H9 (cell line): ENCODE results near the gene MAPK8IP1. TPM values are rescaled to one million over a fixed set of nuclear protein-coding genes. Genes with fewer than 3 reads are reported as not detected.

ENCODE experiments used
- DNase-seq: peaks from one replicate; pipeline ENCODE4 v3.0.0-alpha.2; 2017
- H2AFZ ChIP-seq: one replicate; pipeline ENCODE4 v1.6.1; 2013; ENCODE audit warnings: mild to moderate bottlenecking, low read length, control low read depth, moderate library complexity
- H2AK5ac ChIP-seq: 2 replicates; pipeline ENCODE4 v1.6.1; 2013; ENCODE audit warnings: low read length, control low read depth, mixed read lengths; ENCODE audit not compliant: insufficient read length
- H2BK120ac ChIP-seq: one replicate; pipeline ENCODE4 v1.6.1; 2013; ENCODE audit warnings: low read depth, mild to moderate bottlenecking, low read length, control low read depth, inconsistent platforms; ENCODE audit not compliant: poor library complexity, severe bottlenecking
- H2BK12ac ChIP-seq: 2 replicates; pipeline ENCODE4 v1.6.1; 2013; ENCODE audit warnings: low read length, control low read depth, mixed read lengths, low read depth; ENCODE audit not compliant: insufficient read length
- H2BK15ac ChIP-seq: 2 replicates; pipeline ENCODE4 v1.6.1; 2013; ENCODE audit warnings: low read depth, low read length, control low read depth
- H2BK20ac ChIP-seq: one replicate; pipeline ENCODE4 v1.6.1; 2013; ENCODE audit warnings: low read depth, mild to moderate bottlenecking, low read length, control low read depth, inconsistent platforms; ENCODE audit not compliant: poor library complexity, severe bottlenecking
- H2BK5ac ChIP-seq: 2 replicates; pipeline ENCODE4 v1.6.1; 2013; ENCODE audit warnings: low read length, control low read depth, mixed read lengths; ENCODE audit not compliant: insufficient read length
- H3K14ac ChIP-seq: 2 replicates; pipeline ENCODE4 v1.6.1; 2013; ENCODE audit warnings: low read length, control low read depth; ENCODE audit not compliant: insufficient read depth
- H3K18ac ChIP-seq: 2 replicates; pipeline ENCODE4 v1.6.1; 2013; ENCODE audit warnings: low read depth, mild to moderate bottlenecking, mixed read lengths, low read length, control low read depth; ENCODE audit not compliant: insufficient read length
- H3K23ac ChIP-seq: 2 replicates; pipeline ENCODE4 v1.6.1; 2013; ENCODE audit warnings: low read length, control low read depth, mixed read lengths, low read depth; ENCODE audit not compliant: insufficient read length
- H3K23me2 ChIP-seq: 2 replicates; pipeline ENCODE4 v1.6.1; 2013; ENCODE audit warnings: low read depth, mild to moderate bottlenecking, mixed read lengths, low read length, control low read depth; ENCODE audit not compliant: insufficient read length, poor library complexity, severe bottlenecking
- H3K27ac ChIP-seq: 2 replicates; pipeline ENCODE4 v1.5.1; 2013; ENCODE audit warnings: low read length, control low read depth, mixed read lengths, low read depth; ENCODE audit not compliant: insufficient read length
- H3K27me3 ChIP-seq: 2 replicates; pipeline ENCODE4 v1.6.1; 2013; ENCODE audit warnings: low read length, control low read depth, inconsistent platforms; ENCODE audit not compliant: insufficient read depth
- H3K4ac ChIP-seq: 2 replicates; pipeline ENCODE4 v1.6.1; 2013; ENCODE audit warnings: low read depth, mild to moderate bottlenecking, control low read depth, inconsistent platforms, low read length, moderate library complexity
- H3K4me1 ChIP-seq: 2 replicates; pipeline ENCODE4 v1.6.1; 2013; ENCODE audit warnings: low read length, control low read depth, inconsistent platforms; ENCODE audit not compliant: insufficient read depth
- H3K4me2 ChIP-seq: 2 replicates; pipeline ENCODE4 v1.6.1; 2013; ENCODE audit warnings: low read length, control low read depth, mixed read lengths; ENCODE audit not compliant: insufficient read length, insufficient read depth
- H3K56ac ChIP-seq: 2 replicates; pipeline ENCODE4 v1.6.1; 2013; ENCODE audit warnings: low read depth, mild to moderate bottlenecking, mixed read lengths, low read length, control low read depth; ENCODE audit not compliant: insufficient read length
- H3K79me1 ChIP-seq: 2 replicates; pipeline ENCODE4 v1.6.1; 2013; ENCODE audit warnings: low read depth, mild to moderate bottlenecking, moderate library complexity, low read length, control low read depth, inconsistent platforms; ENCODE audit not compliant: insufficient read depth, poor library complexity, severe bottlenecking
- H3K79me2 ChIP-seq: 2 replicates; pipeline ENCODE4 v1.6.1; 2013; ENCODE audit warnings: low read length, control low read depth, inconsistent platforms; ENCODE audit not compliant: insufficient read depth
- H3K9ac ChIP-seq: 2 replicates; pipeline ENCODE4 v1.6.1; 2013; ENCODE audit warnings: low read length, control low read depth, mixed read lengths; ENCODE audit not compliant: insufficient read length; ENCODE audit errors: extremely low read depth
- H3K9me3 ChIP-seq: one replicate; pipeline ENCODE4 v1.6.1; 2013; ENCODE audit warnings: low read depth, low read length, inconsistent platforms; ENCODE audit not compliant: control insufficient read depth
- H3T11ph ChIP-seq: one replicate; pipeline ENCODE4 v1.6.1; 2013; ENCODE audit warnings: mild to moderate bottlenecking, low read length, control low read depth, inconsistent platforms
- H4K20me1 ChIP-seq: one replicate; pipeline ENCODE4 v1.6.1; 2013; ENCODE audit not compliant: control insufficient read depth, insufficient read length, insufficient read depth
- H4K5ac ChIP-seq: 2 replicates; pipeline ENCODE4 v1.6.1; 2013; ENCODE audit warnings: low read depth, mild to moderate bottlenecking, mixed read lengths, low read length, control low read depth; ENCODE audit not compliant: insufficient read length
- H4K8ac ChIP-seq: replicated peaks from 2 replicates; pipeline ENCODE4 v1.6.1; 2013; ENCODE audit warnings: low read length, control low read depth, mixed read lengths, low read depth; ENCODE audit not compliant: insufficient read length
- H4K91ac ChIP-seq: 2 replicates; pipeline ENCODE4 v1.6.1; 2013; ENCODE audit warnings: low read depth, mild to moderate bottlenecking, moderate library complexity, mixed read lengths, low read length, control low read depth; ENCODE audit not compliant: insufficient read length
- H3K27ac Mint-ChIP-seq, 3 experiments: 2 replicates in 2 of 3; 3 replicates in 1 of 3; pipeline ENCODE4 v1.8.0; 2020 to 2021; ENCODE audit warnings: mixed read lengths in 3 of 3, mild to moderate bottlenecking in 1 of 3, moderate library complexity in 1 of 3
- H3K27me3 Mint-ChIP-seq: 2 replicates; pipeline ENCODE4 v1.8.0; 2021; ENCODE audit warnings: low read depth, mild to moderate bottlenecking, moderate library complexity, mixed read lengths
- H3K36me3 Mint-ChIP-seq, 3 experiments: 2 replicates in 2 of 3; 3 replicates in 1 of 3; pipeline ENCODE4 v1.8.0; 2020 to 2021; ENCODE audit warnings: low read depth in 3 of 3, mixed read lengths in 3 of 3; ENCODE audit not compliant: insufficient read depth in 1 of 3
- H3K4me1 Mint-ChIP-seq, 2 experiments: 2 replicates each; pipeline ENCODE4 v1.8.0; 2020; ENCODE audit warnings: mixed read lengths in 2 of 2
- H3K4me3 Mint-ChIP-seq, 2 experiments: 2 replicates in 1 of 2; 3 replicates in 1 of 2; pipeline ENCODE4 v1.8.0; 2020 to 2021; ENCODE audit warnings: mild to moderate bottlenecking in 2 of 2, mixed read lengths in 2 of 2, moderate library complexity in 1 of 2
- H3K9me3 Mint-ChIP-seq, 2 experiments: 2 replicates in 1 of 2; 3 replicates in 1 of 2; pipeline ENCODE4 v1.8.0; 2020; ENCODE audit warnings: mild to moderate bottlenecking in 2 of 2, mixed read lengths in 2 of 2, moderate library complexity in 1 of 2
- WGBS: extraction: QIAGEN DNeasy Blood & Tissue Kit; methylation state at CpG from one replicate; pipeline ENCODE4 v1.1.7; 2013; ENCODE audit warnings: missing lambda C conversion rate, low lambda C conversion rate, mixed read lengths; ENCODE audit not compliant: insufficient read length; ENCODE audit errors: extremely low coverage; 5-methylcytosine and 5-hydroxymethylcytosine counted together
- total RNA-seq: library from RNA; stranded (reverse); gene quantifications from 2 replicates; pipeline ENCODE4 v1.2.1, GENCODE V29; 2021
- TF ChIP-seq, protein P1 (sequence below): fragments of 200-600 bp; sonication (generic); conservative IDR thresholded peaks from 3 replicates; pipeline ENCODE4 v1.8.0; 2021; ENCODE audit warnings: antibody characterized with exemption, mild to moderate bottlenecking

MAPK8IP1 gene
- total RNA-seq, 1 experiment from 2014 or later, result 30.2 TPM

DNA sequence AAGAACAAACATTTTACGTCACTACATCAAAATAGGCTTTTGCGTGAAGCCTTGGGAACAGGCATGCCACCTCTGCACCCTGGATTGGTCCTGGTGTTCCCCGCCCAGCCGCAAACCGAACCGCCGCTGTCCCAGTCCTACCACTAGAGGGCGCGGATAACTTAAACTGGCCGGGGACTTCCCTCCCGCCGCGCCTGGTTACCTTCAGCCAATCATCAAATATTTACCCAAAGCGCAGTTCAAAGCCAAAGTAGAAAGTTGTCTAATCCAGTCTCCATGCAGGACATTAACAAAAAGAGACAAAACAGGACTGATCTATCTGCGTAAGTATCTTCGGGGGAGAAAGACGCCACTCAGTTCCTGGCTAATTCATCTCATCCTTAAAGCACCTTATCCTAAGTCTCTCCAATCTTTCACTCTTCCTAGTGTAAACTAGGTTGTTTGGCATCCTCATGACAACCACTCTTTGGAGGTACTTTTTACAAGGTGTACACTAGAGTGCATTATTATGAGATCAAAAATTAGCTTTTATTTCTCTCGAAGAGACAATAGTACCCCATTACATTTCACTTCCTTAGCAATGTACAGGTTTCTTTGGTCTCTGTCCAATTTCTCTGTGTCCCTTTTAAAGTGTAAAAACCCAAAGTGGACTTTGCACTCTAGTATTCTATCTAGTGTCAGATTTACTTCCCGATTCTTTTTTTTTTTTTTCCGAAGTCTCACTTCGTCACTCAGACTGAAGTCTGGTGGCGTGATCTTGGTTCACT is 42.1 kb upstream of the MAPK8IP1 start:
- Histone ChIP-seq H3K4me1 (peaks cover under 1% of the 10 kb centered on the region; the same call in 1 of the 2 replicates), H3K23me2 (peaks cover 6% of the 10 kb centered on the region), H2BK20ac (no peak overlapping the region), H2BK15ac (no peak overlapping the region), H3K79me2 (no peaks in the 10 kb centered on the region), H3K23ac (no peak overlapping the region), H2BK12ac (no peak overlapping the region), H3K56ac (no peak overlapping the region), H3K9ac (no peak overlapping the region), H3T11ph (no peak overlapping the region), H2BK120ac (no peak overlapping the region), H3K27ac (no peak overlapping the region), H3K4me2 (peak overlapping the region; percentile 35), H4K5ac (no peak overlapping the region), H4K8ac (no peak overlapping the region), H4K20me1 (no peaks in the 10 kb centered on the region), H3K18ac (no peak overlapping the region), H2AFZ (no peak overlapping the region), H3K4ac (no peak overlapping the region), H3K9me3 (no peaks in the 10 kb centered on the region), H2AK5ac (no peak overlapping the region), H3K27me3 (peaks cover 7% of the 10 kb centered on the region; the same call in 1 of the 2 replicates), H2BK5ac (no peak overlapping the region), H3K14ac (no peak overlapping the region), H3K79me1 (no peaks in the 10 kb centered on the region), H4K91ac (no peak overlapping the region)
- Mint-ChIP-seq H3K4me3 (no peak overlapping the region), H3K4me1 (peaks cover 10 to 16% of the 10 kb centered on the region in 2 experiments), H3K36me3 (no peaks in the 10 kb centered on the region; a peak in 2 of 7 replicates), H3K9me3 (peaks cover 0 to 3% of the 10 kb centered on the region in 2 experiments; a peak in 3 of 5 replicates), H3K27me3 (peaks cover 37% of the 10 kb centered on the region), H3K27ac (no peak overlapping the region)
- WGBS, result no CpG with 5 or more reads among the region's 22 CpGs
- peak; percentile 91 for DNase-seq
- TF ChIP-seq, protein P1, sequence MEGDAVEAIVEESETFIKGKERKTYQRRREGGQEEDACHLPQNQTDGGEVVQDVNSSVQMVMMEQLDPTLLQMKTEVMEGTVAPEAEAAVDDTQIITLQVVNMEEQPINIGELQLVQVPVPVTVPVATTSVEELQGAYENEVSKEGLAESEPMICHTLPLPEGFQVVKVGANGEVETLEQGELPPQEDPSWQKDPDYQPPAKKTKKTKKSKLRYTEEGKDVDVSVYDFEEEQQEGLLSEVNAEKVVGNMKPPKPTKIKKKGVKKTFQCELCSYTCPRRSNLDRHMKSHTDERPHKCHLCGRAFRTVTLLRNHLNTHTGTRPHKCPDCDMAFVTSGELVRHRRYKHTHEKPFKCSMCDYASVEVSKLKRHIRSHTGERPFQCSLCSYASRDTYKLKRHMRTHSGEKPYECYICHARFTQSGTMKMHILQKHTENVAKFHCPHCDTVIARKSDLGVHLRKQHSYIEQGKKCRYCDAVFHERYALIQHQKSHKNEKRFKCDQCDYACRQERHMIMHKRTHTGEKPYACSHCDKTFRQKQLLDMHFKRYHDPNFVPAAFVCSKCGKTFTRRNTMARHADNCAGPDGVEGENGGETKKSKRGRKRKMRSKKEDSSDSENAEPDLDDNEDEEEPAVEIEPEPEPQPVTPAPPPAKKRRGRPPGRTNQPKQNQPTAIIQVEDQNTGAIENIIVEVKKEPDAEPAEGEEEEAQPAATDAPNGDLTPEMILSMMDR, result peak; percentile 95
